GM19043 (cell line): Measurements from ENCODE around the gene TMEM255A.
"Not testable (repeated sequence)": the region's sequence is repeated elsewhere in the genome, so short reads cannot be mapped to it uniquely, and the experiment has no call there.

Experiments
- ATAC-seq: cut with Tn5 transposase; IDR thresholded peaks from one replicate; pipeline ENCODE4 v1.9.1; 2021; ENCODE audit warnings: low read depth; ENCODE audit not compliant: unreplicated experiment

TMEM255A gene

DNA sequence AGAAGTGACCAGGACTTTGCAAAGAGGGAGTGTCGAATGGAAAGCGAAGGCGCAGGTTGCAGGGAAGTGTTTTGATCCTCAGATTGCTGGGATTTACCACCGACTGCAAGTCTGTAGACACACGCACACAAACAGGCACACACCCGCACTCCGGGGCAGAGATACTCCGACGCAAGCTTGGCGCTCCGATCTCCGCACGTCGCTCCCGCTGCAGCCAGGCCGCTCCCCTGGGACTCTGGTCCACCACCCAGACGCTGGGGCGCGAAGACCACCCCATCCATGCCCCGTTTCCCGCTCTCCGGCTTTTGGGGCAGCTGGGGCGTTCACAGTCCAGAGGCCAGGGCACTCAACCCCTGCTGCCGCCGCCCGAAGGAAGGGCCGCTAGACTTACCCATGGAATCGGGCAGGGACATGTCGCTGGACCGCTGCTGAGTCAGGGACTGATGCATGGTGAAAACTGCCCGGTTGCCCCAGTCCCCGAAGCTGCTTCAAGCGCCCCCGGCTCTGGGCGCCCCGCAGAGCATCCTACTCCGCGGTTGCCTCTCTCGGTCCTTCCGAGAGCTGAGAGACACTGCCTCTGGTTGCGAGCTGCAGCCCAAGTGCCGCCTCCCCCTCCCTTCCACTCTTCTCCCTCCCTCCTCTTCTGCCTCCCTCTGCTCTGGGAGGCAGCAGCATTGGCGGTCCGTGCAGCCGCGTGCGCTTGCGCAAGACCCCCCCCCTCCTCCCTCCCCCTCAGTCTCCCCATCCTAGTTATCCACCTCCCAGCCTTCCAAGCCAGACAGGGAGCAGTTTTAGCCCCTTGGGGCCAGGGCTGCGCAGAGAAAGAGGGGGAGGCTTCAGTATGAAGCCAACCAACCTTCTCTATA, at the start of gene TMEM255A:
TMEM255A (minus strand) TSS at position 601 of the 866 bp plus-strand sequence; CDS start at position 449, 152 bp downstream.
- no peak for ATAC-seq

GRCh38 chrX:120358737-120359456, 47.6 kb upstream of the TMEM255A start:
- no peak for ATAC-seq

DNA sequence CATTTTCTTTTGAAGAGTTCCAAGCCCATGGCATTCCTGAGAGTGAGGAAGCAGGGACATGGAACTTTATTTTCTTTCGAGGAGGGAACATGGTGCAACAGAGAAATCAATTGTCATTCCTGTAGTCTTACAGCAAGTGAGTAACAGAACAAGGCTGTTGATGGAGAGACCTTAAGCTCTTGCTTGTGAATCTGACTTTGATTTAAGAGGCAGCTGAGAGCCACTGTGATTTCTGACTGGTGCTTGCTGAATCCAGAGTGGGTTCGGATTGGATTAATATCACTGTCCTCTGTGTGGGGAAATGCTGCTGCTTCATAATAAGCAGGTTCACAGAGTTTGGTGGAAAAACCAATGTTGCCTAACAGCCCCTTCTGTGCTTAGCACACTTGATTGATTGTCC, 45.9 kb upstream of the TMEM255A start:
- ATAC-seq: no peak

DNA sequence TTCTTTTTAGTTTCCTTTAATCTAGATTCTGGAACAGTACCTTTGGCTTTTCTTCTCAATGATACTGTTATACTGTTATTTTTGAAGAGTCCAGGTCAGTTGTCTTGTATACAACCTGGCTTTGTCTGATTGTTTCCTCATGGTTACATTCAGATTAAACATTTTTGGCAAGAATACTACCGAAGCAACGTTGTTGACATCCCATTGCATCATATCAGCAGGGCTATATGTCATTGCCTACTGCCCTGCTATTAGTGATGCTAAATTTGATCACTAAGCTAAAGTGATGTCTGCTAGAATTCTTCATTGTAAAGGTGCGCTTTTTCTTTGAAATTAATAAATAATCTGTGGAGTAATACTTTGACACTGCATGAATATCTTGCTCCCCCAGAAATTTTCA, 44.8 kb upstream of the TMEM255A start:
- ATAC-seq: no peak

DNA sequence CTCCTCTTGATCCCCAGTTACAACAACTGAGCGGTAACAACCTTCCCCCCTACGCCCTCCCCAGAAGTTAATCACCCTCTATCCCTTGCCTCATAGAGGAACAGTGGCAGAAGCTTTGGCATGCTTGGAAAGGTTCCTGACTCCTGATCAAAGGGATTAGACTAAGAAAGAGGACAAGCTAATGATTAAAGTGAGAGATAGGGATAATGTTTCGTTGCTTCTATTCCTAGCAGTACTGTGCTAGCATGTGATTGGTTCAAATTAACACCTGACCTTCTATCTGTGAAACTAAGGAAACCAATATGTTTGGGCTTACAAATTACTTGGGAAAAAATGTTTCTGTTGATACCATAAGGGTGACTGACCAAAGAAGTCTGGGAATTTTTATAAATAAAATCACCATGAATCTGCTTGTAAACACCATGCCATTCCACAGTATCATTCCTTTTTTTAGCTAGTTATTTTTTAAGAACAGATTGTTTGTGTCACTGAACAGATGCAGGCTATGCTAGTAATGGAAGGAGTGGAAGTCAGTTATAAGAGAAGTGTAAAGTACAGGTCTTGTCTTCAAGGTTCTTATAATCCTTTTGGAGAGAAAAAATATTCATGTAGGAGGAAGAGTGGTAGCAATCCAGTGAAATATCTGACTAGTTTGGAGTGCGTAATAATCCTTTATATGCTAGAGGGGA, 39.3 kb upstream of the TMEM255A start:
- no peak for ATAC-seq

DNA sequence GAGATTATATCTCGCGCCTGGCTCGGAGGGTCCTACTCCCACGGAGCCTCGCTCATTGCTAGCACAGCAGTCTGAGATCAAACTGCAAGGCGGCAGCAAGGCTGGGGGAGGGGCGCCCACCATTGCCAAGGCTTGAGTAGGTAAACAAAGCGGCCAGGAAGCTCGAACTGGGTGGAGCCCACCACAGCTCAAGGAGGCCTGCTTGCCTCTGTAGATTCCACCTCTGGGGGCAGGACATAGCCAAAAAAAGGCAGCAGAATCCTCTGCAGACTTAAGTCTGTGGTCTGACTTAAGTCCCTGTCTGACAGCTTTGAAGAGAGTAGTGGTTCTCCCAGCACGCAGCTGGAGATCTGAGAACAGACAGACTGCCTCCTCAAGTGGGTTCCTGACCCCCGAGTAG, 33.3 kb upstream of the TMEM255A start:
- not testable (repeated sequence) for ATAC-seq

DNA sequence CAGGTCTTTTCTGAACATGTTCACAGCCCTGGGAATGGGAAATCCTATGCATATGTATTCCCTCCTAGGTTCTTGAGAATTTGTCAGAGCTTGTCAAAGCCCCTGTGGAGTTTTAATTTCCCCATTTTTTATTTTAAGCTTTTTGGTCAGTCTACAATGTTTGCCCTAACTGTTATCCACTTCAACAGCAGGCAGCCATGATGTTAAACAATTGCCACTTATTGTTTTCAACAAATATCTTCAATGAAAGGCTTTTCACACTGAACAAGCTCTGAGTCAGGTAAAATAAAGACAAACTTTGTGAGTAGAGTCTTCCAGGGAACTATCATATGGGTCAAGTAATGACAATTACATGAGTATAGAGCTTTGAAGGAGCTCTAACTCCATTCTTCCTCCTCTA, 25.6 kb upstream of the TMEM255A start:
- no peak for ATAC-seq

GRCh38 chrX:120335289-120335688, 24.0 kb upstream of the TMEM255A start:
- no peak for ATAC-seq

DNA sequence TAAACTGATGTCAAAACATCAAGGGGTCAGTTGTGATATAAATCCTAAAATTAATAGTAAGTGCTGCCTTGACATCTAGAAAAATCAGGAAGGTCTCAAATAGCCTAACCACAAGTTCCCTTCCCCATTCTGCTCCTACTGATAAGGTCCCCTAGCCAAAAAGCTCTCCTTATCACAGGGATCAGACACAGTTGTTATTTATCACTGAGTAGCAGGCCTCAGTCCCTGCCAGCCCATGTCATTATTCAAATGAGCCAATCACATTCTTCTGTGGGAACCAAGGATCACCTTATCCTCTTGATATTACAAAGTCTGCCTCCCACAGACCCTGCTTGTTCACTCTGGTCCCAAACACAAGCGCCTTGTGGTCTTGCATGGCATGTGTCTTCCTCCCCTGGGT, 23.3 kb upstream of the TMEM255A start:
- ATAC-seq: no peak

DNA sequence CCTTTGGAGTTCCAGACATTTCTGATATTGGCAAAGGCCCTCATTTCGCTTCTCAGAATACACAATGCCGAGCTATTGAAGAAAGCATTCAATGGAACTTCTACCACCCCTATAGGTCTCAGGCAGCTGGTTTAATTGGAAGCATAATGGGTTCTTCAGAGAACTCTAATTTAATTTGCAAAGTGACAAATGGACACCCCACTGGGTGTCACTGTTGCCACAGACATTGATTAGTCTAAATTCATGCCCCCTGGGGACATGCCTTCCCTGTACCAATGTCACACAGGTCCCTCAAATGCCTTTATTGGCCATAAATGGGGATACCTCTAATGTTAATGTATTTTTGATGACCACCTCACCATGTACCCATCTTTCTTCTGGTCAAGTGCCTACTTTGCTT, 22.9 kb upstream of the TMEM255A start:
- ATAC-seq: no peak

DNA sequence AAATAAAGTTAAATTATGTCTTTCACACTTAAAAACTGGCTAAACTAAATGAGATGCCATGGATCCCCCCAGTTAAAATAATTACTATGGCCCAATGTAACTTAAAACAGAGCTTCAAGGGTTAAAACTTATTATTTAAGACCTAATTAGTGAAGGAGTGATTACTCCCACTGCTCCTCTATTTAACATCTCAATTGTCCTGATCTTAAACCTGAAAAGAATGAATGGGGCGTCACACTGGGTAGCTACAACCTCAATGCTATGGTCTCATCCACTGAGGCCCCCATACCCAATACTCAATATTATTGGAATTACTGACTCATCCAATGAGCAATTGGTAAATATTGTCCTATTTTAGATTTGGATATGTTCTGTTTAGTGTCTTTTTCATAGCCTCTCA, 21.1 kb upstream of the TMEM255A start:
- ATAC-seq: no peak

DNA sequence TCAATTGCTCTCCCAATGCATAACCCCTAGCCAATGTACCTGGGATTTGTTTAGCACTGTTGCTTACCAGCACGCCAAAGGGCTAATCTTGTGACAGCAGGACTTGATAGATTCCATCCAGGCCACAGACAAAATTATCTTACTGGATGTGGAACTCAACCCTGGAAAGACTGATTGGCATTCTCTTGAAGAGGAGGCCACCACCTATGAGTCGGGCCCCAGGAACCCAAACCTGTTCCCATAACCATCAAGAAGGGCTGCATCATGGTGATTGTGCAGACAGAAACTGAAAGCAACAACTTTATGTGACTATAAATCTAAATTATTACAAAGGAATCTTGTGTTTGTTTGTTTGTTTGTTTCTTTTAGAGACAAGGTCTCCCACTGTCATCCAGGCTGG, 19.9 kb upstream of the TMEM255A start:
- no peak for ATAC-seq

- ATAC-seq: no peak
Observed at GRCh38 chrX:120321520-120322281, 10.4 kb upstream of the TMEM255A start.

GRCh38 chrX:120318411-120318810, 7.2 kb upstream of the TMEM255A start:
- no peak for ATAC-seq

GRCh38 chrX:120316587-120317283, 5.5 kb upstream of the TMEM255A start:
- no peak for ATAC-seq

- ATAC-seq: no peak
Observed at GRCh38 chrX:120315776-120316175, 4.5 kb upstream of the TMEM255A start.

DNA sequence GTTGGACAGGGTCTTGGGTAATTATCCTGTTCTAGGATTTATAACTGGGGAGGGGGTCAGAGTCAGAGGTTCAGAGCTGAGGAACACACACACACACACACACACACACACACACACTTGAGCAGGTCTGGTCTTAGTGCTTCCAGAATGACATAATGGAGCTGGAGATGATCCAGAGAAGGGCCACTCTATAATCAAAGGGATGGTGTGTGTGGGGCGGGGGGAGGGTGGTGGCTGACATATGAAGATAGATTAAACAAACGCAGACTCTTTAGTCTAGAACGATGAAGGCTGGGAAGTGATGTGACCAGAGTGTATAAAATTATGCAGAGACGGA, 434 bp upstream of the TMEM255A start:
- ATAC-seq: no peak

DNA sequence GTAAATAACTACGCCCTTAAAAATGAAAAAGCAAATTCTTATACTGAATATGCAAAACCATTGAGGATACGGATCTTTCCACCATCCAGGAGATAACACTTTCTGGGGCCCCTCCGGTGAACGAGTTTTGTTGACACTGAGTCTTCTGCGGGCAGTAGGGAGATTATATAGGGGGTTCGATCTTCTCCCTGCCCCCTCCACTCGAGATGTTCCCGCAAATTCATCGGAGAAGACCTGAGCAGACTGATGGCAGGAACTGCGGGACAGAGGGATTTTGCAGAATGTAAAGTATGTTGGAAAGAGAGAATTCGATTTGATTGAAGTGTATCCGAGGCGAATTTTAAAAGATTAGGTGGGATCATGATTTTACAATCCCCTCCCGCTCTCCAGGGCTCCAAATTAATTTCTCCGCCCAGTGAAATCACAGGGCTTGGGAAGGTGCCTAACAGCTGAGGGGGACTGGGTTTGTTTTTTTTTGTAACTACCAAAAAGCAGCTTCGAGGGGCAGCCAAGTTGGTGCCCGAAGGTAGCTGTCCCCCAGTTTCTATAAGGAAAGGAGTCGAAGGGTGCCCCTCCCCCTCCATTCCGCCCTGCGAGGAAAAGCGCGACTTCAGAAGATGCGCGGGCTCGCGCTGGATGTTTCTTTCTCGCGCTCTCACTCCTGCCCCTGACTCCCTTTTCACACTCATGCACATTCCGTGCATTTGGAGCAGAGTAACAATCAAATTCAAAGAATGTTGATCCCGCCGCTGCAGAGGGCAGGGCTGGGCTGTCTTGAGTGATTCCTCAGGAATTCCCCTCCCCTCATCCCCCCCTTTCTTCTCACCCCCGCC, 1.2 kb downstream of the TMEM255A start:
- ATAC-seq: no peak
